Omental fat pad (tissue), 4 donors: ENCODE results near the gene NBAS. TPM values are rescaled to one million over a fixed set of nuclear protein-coding genes. Genes with fewer than 3 reads are reported as not detected.

Experiments
- ATAC-seq: fragments of 150-250 bp; one replicate; pipeline ENCODE4 v1.9.1; 2016; ENCODE audit warnings: mild to moderate bottlenecking, moderate library complexity; ENCODE audit not compliant: low FRiP score
- DNase-seq: peaks from one replicate; pipeline ENCODE4 v3.0.0-alpha.2; 2019; ENCODE audit warnings: low spot score
- total RNA-seq, 4 donors: library from RNA; depleted of rRNA; stranded (reverse); fragments of >200 nt; gene quantifications; one replicate each; pipeline ENCODE4 v1.1.0, GENCODE V29; 2016
- TF ChIP-seq, protein P1 (sequence below), 3 donors: fragments of 450-650 bp; IDR thresholded peaks; one replicate each; pipeline ENCODE4 v1.5.1; 2016 to 2017; ENCODE audit warnings: antibody characterized with exemption in 3 of 3, mild to moderate bottlenecking in 3 of 3, moderate library complexity in 2 of 3

NBAS gene
- total RNA-seq, 4 donors from 2014 or later = 29.4 to 57.7 (median 38.2) TPM

DNA sequence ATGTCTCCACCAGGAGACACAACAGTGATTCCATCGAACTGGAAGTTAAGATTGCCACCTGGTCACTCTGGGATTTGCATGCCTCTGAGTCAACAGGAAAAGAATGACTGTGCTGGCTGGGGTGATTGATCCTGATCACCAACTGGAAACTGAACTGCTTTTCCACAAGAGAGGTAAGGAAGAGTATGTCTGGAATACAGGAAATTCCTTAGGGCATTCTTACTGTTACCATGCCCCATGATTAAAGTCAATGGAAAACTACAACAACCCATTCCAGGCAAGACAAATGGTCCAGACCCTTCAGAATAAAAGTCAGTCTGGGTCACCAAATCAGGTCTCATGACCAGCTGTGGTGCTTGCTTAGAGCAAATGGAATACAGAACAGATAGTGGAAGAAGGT lies 18.5 kb upstream of the NBAS start:
- TF ChIP-seq, protein P1, sequence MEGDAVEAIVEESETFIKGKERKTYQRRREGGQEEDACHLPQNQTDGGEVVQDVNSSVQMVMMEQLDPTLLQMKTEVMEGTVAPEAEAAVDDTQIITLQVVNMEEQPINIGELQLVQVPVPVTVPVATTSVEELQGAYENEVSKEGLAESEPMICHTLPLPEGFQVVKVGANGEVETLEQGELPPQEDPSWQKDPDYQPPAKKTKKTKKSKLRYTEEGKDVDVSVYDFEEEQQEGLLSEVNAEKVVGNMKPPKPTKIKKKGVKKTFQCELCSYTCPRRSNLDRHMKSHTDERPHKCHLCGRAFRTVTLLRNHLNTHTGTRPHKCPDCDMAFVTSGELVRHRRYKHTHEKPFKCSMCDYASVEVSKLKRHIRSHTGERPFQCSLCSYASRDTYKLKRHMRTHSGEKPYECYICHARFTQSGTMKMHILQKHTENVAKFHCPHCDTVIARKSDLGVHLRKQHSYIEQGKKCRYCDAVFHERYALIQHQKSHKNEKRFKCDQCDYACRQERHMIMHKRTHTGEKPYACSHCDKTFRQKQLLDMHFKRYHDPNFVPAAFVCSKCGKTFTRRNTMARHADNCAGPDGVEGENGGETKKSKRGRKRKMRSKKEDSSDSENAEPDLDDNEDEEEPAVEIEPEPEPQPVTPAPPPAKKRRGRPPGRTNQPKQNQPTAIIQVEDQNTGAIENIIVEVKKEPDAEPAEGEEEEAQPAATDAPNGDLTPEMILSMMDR (IDR thresholded peaks at IDR 0.05) = no peak
- DNase-seq (no peak), ATAC-seq (no peak)

GRCh38 chr2:15577071-15577735 lies 16.1 kb upstream of the NBAS start:
- peak; percentile 98 for DNase-seq
- peak; percentile 72 for ATAC-seq
- TF ChIP-seq, protein P1 (IDR thresholded peaks at IDR 0.05) = no peak

DNA sequence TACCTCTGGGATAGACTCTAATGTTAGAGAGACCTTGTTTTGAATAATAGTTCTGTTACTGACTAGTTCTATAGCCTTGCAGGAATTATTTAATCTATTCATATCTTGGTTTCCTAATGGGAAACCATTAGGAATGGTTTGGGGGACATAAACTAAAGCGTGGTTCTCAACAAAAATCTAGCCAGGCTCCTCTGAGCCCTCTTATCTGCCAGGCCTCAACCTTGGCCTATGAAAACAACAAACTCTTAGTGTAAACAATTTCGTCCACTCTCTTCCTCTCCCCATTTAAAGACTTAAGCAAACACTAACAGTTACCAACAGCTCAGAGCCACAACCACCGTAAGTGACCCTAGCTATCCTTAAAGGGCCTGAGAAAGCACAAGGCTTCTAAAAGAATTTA lies 10.6 kb upstream of the NBAS start:
- no peak for DNase-seq
- no peak for ATAC-seq
- TF ChIP-seq, protein P1 (IDR thresholded peaks at IDR 0.05) = no peak

GRCh38 chr2:15570104-15570503 lies 9.0 kb upstream of the NBAS start:
- TF ChIP-seq, protein P1 (IDR thresholded peaks at IDR 0.05) = no peak
- DNase-seq (no peak), ATAC-seq (no peak)

DNA sequence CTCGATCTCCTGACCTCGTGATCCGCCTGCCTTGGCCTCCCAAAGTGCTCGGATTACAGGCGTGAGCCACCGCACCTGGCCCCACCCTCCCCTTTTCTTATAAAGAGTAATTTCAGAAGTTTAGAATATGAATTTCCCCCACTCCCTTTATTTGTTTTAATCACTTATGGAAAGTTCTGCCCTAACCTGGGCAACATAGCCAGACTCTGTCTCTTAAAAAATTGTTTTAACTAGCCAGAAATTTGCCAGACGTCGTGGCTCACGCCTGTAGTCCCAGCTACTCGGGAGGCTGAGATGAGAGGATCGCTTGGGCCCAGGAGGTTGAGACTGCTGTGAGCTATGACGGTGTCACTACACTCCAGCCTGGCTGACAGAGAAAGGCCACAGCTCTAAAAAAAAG lies 7.7 kb upstream of the NBAS start:
- ATAC-seq (no peak), DNase-seq (no peak)
- TF ChIP-seq, protein P1 (IDR thresholded peaks at IDR 0.05) = no peak

- DNase-seq (no peak), ATAC-seq (no peak)
- TF ChIP-seq, protein P1 (IDR thresholded peaks at IDR 0.05) = no peak
Observed at GRCh38 chr2:15566912-15567311, 5.8 kb upstream of the NBAS start.

DNA sequence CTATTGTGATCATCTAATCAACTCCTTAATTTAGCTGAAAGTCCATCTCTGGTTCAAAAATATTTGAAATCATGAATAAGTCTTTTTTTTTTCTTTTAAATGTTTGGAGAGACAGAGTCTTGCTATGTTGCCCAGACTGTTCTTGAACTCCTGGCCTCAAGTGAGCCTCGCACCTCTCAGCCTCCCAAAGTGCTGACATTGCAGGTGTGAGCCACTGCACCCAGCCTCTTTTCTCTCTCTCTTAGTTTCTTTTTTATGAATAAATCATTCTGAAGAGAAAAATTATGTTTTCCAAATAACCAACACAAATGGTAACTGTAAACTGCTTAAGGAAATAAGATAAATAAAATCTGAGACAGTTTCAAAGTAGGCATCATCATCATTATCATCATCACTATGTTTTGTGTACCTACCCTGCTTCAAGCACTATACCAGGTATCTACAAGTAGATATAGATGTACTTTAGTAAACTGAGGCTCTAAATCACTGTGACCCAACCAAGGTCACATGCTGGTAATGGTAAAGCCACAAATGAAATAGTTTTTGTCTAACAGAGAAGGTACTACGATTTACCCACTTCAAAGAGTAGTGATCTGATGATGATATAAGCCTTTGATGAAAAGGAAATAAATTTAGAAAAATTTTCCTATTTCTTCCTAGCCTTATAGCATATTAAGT lies 5.0 kb upstream of the NBAS start:
- TF ChIP-seq, protein P1 (IDR thresholded peaks at IDR 0.05) = no peak
- ATAC-seq (no peak), DNase-seq (no peak)
